Neural progenitor cell (in vitro differentiated cells): ENCODE measurements around the gene RER1.

ENCODE experiments used
- EZH2 ChIP-seq: fragments of 200-600 bp; sonication (generic); IDR thresholded peaks from 2 replicates; pipeline ENCODE4 v1.6.1; 2017; ENCODE audit warnings: antibody characterized with exemption, mild to moderate bottlenecking, moderate library complexity
- EZH2phosphoT487 ChIP-seq: fragments of 200-600 bp; sonication (generic); IDR thresholded peaks from 2 replicates; pipeline ENCODE4 v1.6.1; 2017; ENCODE audit warnings: antibody characterized with exemption
- TF ChIP-seq, protein P1 (sequence below): fragments of 200-600 bp; sonication (generic); IDR thresholded peaks from 2 replicates; pipeline ENCODE4 v1.5.1; 2017; ENCODE audit warnings: antibody characterized with exemption, mild to moderate bottlenecking

GRCh38 chr1:2376931-2377672, 14.5 kb upstream of the RER1 start:
- TF ChIP-seq, protein P1, sequence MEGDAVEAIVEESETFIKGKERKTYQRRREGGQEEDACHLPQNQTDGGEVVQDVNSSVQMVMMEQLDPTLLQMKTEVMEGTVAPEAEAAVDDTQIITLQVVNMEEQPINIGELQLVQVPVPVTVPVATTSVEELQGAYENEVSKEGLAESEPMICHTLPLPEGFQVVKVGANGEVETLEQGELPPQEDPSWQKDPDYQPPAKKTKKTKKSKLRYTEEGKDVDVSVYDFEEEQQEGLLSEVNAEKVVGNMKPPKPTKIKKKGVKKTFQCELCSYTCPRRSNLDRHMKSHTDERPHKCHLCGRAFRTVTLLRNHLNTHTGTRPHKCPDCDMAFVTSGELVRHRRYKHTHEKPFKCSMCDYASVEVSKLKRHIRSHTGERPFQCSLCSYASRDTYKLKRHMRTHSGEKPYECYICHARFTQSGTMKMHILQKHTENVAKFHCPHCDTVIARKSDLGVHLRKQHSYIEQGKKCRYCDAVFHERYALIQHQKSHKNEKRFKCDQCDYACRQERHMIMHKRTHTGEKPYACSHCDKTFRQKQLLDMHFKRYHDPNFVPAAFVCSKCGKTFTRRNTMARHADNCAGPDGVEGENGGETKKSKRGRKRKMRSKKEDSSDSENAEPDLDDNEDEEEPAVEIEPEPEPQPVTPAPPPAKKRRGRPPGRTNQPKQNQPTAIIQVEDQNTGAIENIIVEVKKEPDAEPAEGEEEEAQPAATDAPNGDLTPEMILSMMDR: no peak
- TF ChIP-seq EZH2 (no peak), EZH2phosphoT487 (no peak)
